IgD-negative memory B cell (primary cell): ENCODE data around the gene ARHGEF28. TPM values are rescaled to one million over a fixed set of nuclear protein-coding genes. Genes with fewer than 3 reads are reported as not detected.

Source experiments
- H3K27ac Mint-ChIP-seq, 3 donors: one replicate each; pipeline ENCODE4 v1.8.0; 2020 to 2022; ENCODE audit warnings: mild to moderate bottlenecking in 3 of 3, mixed read lengths in 3 of 3, moderate library complexity in 1 of 3
- H3K27me3 Mint-ChIP-seq: one replicate; pipeline ENCODE4 v1.8.0; 2021; ENCODE audit warnings: mixed read lengths
- H3K36me3 Mint-ChIP-seq: one replicate; pipeline ENCODE4 v1.8.0; 2020; ENCODE audit warnings: mild to moderate bottlenecking, mixed read lengths
- H3K4me1 Mint-ChIP-seq, 3 donors: one replicate each; pipeline ENCODE4 v1.8.0; 2020 to 2022; ENCODE audit warnings: mixed read lengths in 3 of 3, mild to moderate bottlenecking in 1 of 3
- H3K4me3 Mint-ChIP-seq, 4 donors: one replicate each; pipeline ENCODE4 v1.8.0; 2020 to 2022; ENCODE audit warnings: mild to moderate bottlenecking in 4 of 4, mixed read lengths in 4 of 4, moderate library complexity in 3 of 4
- H3K9me3 Mint-ChIP-seq, 3 donors: one replicate each; pipeline ENCODE4 v1.8.0; 2020 to 2021; ENCODE audit warnings: mixed read lengths in 3 of 3, mild to moderate bottlenecking in 1 of 3
- polyA plus RNA-seq: library from polyadenylated mRNA; unstranded; fragments of 300-500 nt; fragmentation: Illumina TruSeq; gene quantifications from one replicate; pipeline ENCODE4 v1.2.3, GENCODE V29; 2021

Gene ARHGEF28
- polyA plus RNA-seq, 1 donor from 2014 or later = not detected

DNA sequence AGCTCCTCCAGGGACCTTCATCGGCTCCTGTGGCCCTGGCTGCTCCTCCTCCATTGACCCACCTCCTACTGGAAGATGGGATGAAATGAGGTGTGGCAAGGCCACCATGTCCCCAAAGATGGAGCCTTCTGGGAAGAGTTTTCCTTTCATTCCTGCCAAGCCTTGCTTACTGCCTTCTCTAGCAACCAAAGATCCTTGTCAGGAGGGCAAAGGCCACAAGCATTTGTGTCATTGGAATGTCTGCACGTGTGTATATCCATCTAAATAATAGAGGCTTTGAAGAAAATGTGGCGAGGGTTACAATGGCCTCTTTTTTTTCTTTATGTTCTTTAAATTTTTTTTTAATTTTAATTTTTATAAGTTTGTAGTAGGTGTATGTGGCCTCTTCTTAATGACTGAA is 313.6 kb downstream of the ARHGEF28 start:
- Mint-ChIP-seq H3K4me3 (no peak overlapping the region), H3K4me1 (no peaks in the 10 kb centered on the region), H3K27ac (no peak overlapping the region), H3K36me3 (no peaks in the 10 kb centered on the region), H3K9me3 (peaks cover 0 to 15% (median 5%) of the 10 kb centered on the region in 3 donors), H3K27me3 (peaks cover 3% of the 10 kb centered on the region)

DNA sequence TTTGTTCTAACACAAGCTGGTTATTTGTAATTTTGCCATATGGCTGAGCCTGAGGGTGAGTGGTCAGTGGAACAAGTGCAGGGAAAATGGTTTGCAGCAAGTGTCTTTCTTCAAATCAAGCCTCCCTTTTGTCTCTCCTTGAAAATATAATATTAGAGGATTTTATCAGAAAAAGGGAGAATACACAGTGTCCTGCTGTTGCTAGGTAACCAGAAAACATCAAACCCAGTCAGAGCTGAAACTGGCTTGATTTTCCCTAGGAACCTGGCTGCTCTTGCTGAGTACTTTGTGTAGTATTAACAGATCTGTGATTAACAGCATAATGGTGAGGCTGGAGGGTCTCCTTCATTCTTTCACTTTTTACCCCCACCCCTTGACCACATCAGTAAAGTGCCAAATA is 314.0 kb downstream of the ARHGEF28 start:
- H3K36me3 Mint-ChIP-seq = no peaks in the 10 kb centered on the region
- H3K4me1 Mint-ChIP-seq = no peaks in the 10 kb centered on the region
- H3K9me3 Mint-ChIP-seq = peaks cover 0 to 17% (median 5%) of the 10 kb centered on the region in 3 donors
- peaks cover 3% of the 10 kb centered on the region for H3K27me3 Mint-ChIP-seq
- no peak overlapping the region for H3K4me3 Mint-ChIP-seq
- no peak overlapping the region for H3K27ac Mint-ChIP-seq

DNA sequence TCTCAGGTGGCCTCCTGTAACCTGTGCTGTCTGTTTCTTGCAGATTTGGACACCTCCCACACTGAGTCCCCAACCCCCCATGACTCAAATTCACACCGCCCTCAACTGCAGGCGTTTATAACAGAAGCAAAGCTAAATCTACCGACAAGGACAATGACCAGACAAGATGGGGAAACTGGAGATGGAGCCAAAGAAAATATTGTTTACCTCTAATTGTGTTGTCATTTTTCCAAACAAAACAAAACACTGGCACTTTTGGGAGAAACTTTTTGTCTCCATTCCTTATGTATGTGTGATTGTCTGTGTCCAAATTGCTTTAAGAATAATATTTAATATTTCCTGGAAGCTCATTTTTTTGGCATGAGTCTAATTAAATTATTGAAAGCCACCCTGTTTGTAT is 314.8 kb downstream of the ARHGEF28 start:
- H3K9me3 Mint-ChIP-seq = peaks cover 0 to 17% (median 5%) of the 10 kb centered on the region in 3 donors
- no peak overlapping the region for H3K27ac Mint-ChIP-seq
- H3K4me3 Mint-ChIP-seq = no peak overlapping the region
- H3K4me1 Mint-ChIP-seq = no peaks in the 10 kb centered on the region
- peaks cover 3% of the 10 kb centered on the region for H3K27me3 Mint-ChIP-seq
- H3K36me3 Mint-ChIP-seq = peaks cover 2% of the 10 kb centered on the region

DNA sequence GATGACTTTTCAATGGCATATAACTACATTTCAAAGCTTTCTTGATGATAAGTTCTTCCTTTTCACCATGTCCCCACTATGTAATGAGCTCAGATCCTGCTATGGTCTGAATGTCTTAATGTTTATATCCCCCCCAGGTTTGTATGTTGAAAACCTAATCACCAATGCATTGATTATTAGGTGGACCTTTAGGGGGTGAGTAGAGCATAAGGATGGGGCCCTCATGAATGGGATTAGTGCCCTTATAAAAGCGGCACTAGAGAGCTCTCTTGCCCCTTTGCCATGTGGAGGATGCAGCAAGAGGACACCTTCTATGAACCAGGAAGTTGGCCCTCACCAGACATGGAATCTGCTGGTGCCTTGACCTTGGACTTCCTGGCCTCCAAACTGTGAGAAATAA is 316.8 kb downstream of the ARHGEF28 start:
- no peak overlapping the region for H3K4me3 Mint-ChIP-seq
- H3K4me1 Mint-ChIP-seq = no peaks in the 10 kb centered on the region
- peaks cover 2% of the 10 kb centered on the region for H3K36me3 Mint-ChIP-seq
- H3K9me3 Mint-ChIP-seq = peaks cover 0 to 17% (median 5%) of the 10 kb centered on the region in 3 donors
- no peak overlapping the region for H3K27ac Mint-ChIP-seq
- peaks cover 1% of the 10 kb centered on the region for H3K27me3 Mint-ChIP-seq

DNA sequence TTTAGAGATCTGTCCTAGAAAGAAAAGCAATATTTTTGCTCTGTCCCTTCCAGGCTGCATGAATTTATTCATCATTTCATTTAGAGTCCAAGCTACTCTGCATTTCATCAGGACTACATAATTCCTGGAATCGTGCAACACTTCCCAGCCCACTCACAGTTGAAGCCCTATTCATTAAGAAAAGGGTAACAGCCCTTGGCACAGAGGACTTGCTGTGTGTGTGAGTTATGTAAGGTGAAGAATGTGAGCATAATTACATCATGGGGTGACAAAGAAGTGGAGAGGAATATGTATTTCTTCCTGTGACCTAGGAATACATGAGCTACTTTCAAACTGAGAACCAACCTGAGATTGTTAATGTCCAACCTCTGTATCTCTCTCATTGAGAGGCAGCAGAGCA is 317.4 kb downstream of the ARHGEF28 start:
- H3K27me3 Mint-ChIP-seq = peaks cover 1% of the 10 kb centered on the region
- H3K4me1 Mint-ChIP-seq = no peaks in the 10 kb centered on the region
- peaks cover 0 to 17% (median 5%) of the 10 kb centered on the region in 3 donors for H3K9me3 Mint-ChIP-seq
- no peak overlapping the region for H3K4me3 Mint-ChIP-seq
- H3K27ac Mint-ChIP-seq = no peak overlapping the region
- peaks cover 2% of the 10 kb centered on the region for H3K36me3 Mint-ChIP-seq

DNA sequence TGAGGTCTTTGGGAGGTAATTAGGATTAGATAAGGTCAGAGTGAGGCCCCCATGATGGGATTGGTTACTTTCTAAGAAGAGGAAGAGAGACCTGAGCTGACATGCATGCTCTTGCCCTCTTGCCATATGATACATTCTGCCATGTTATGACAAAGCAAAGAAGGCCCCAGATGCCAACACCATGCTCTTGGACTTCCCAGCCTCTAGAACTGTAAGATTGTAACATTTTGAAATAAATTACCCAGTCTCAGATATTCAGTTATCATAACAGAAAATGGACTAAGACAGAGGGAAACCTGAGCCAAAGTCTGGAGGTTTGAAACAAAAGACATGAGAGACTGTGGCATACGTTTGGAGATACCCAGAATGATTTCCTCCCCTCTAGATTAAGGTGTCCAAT is 318.6 kb downstream of the ARHGEF28 start:
- H3K4me1 Mint-ChIP-seq = no peaks in the 10 kb centered on the region
- H3K4me3 Mint-ChIP-seq = no peak overlapping the region
- peaks cover 2% of the 10 kb centered on the region for H3K36me3 Mint-ChIP-seq
- peaks cover 1% of the 10 kb centered on the region for H3K27me3 Mint-ChIP-seq
- no peak overlapping the region for H3K27ac Mint-ChIP-seq
- H3K9me3 Mint-ChIP-seq = peaks cover 0 to 17% (median 5%) of the 10 kb centered on the region in 3 donors

DNA sequence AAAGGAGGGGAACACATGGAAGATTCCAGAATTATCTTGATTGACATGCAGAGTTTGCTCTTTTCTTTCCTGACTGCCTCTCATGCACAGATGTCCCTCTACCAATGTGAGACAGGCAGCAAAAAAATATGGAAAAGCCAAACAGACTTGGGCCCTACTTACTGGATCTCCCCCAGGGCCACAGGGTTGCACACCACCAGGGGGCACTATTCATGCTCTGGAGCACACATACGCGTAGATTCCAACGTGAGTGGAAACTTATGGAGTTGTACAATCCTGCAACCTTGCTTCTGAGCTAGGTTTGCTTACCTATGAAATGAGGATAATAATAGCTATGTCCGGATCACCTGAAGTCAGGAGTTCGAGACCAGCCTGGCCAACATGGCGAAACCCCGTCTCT is 319.5 kb downstream of the ARHGEF28 start:
- Mint-ChIP-seq H3K4me1 (no peaks in the 10 kb centered on the region), H3K4me3 (no peak overlapping the region), H3K9me3 (peaks cover 0 to 17% (median 5%) of the 10 kb centered on the region in 3 donors), H3K27me3 (peaks cover 1% of the 10 kb centered on the region), H3K36me3 (peaks cover 2% of the 10 kb centered on the region), H3K27ac (no peak overlapping the region)

DNA sequence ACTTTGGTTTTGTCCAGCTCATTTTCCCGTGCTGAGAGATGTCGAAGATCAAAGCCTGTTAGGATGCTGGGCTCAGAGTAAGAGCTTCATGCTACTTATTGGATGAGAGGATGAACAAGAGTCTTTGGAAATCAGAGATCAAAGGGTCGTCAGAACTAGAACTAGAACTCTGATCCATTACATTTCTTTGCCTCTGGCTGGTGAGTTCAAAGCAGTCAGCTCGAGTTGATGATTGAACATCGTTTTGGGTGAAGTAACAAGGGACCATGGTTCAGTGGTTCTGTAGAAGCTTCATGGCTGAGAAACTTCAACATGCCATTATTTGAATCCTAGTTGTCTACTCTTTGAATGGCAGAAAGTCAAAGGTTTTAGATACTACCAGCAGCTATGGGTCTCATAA is 320.3 kb downstream of the ARHGEF28 start:
- Mint-ChIP-seq H3K27me3 (peaks cover 1% of the 10 kb centered on the region), H3K4me3 (no peak overlapping the region), H3K36me3 (peaks cover 2% of the 10 kb centered on the region), H3K27ac (no peak overlapping the region), H3K9me3 (peaks cover 0 to 17% (median 5%) of the 10 kb centered on the region in 3 donors), H3K4me1 (no peaks in the 10 kb centered on the region)

DNA sequence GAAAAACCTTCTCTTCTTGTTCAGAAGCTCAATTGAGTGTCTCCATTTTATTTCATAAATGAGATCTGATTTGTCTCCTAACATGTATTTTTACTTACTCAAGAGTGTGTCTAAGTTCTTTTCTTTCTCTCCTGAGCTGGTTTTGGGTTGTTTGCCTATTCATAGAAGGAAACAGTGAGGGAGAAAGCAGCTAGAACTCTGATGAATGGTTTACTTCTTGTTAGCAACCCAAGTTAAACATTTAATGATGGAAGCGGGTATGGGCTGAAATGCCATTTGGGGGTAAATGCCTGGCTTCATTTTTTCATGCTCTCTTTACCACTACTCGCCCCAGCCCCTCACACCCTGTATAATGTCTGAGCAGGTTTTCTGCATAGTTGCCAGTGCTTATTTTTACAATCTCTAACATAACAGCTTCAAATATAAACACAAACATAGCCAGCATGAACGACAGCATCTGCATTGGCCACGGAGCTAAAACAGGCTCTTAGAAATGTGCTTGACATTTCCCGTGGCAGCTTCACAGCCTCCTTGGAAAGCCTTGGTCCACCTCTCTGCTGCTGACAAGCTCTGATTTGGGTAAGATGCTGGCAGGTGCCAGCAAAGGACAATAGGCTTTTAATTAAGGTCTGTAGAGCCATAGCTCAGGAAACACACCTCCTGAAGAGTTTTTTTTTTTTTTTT is 321.1 kb downstream of the ARHGEF28 start:
- peaks cover 2% of the 10 kb centered on the region for H3K36me3 Mint-ChIP-seq
- H3K4me1 Mint-ChIP-seq = no peaks in the 10 kb centered on the region
- peaks cover 0 to 17% (median 5%) of the 10 kb centered on the region in 3 donors for H3K9me3 Mint-ChIP-seq
- H3K27ac Mint-ChIP-seq = no peak overlapping the region
- peaks cover 1% of the 10 kb centered on the region for H3K27me3 Mint-ChIP-seq
- H3K4me3 Mint-ChIP-seq = no peak overlapping the region

DNA sequence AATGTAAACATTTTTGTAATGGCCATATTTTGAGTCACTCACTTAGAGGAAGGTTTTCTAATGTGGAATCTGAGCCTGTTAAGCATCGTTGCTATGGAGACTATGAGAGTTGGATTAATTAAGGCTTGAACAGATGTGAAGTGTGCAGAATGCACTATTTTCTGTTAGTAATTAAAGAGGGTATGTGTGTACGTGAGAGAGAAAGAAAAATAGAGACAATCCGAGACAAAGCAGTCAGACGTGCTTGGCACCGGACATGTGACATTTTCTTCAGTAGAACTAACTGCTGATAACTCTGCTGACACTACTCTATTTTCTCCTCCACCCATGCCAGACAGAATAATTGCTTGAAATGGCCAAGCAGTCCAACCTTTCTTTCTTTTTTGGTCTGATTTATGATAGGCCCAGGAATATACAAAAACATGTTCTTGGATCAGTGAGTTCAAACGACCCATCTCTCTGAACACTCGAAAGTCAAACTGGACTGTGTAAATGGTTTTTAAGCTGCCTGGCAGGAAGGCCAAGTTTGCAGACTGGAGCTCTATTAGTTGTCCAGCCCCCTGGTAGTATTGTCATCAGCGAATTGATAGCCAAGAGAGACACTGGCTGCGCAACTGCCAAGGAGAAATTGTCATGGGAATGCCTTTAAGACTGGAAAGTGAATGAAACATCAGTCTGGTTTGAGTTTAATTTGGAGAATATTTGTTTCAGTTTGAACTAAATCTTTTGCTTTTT is 322.1 kb downstream of the ARHGEF28 start:
- H3K27ac Mint-ChIP-seq = no peak overlapping the region
- peaks cover 0 to 11% (median 0%) of the 10 kb centered on the region in 3 donors for H3K9me3 Mint-ChIP-seq
- H3K4me3 Mint-ChIP-seq = no peak overlapping the region
- H3K4me1 Mint-ChIP-seq = no peaks in the 10 kb centered on the region
- H3K36me3 Mint-ChIP-seq = peaks cover 2% of the 10 kb centered on the region
- H3K27me3 Mint-ChIP-seq = peaks cover 3% of the 10 kb centered on the region

DNA sequence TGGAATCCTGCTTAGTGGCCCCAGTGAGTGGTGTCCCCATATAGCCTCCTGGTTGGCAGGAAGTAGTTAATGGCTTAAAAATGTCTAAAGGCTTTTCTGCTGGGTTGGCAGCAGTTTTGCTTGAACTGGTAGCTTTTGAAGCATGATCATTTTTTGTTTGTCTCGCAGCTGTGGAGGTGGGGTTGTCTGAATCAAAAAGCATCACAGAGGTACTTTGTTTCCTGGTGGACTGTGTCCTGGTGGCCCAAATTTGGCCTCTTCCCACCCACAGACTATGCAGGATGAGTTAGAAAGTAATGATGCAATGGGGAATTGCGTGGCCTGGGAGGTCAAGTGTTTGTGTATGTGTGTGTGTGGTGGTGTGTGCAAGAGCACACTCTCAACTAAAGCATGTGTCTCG is 322.7 kb downstream of the ARHGEF28 start:
- Mint-ChIP-seq H3K9me3 (peaks cover 0 to 8% (median 0%) of the 10 kb centered on the region in 3 donors), H3K4me3 (no peak overlapping the region), H3K27me3 (peaks cover 1% of the 10 kb centered on the region), H3K27ac (no peak overlapping the region), H3K4me1 (no peaks in the 10 kb centered on the region), H3K36me3 (peaks cover 2% of the 10 kb centered on the region)

DNA sequence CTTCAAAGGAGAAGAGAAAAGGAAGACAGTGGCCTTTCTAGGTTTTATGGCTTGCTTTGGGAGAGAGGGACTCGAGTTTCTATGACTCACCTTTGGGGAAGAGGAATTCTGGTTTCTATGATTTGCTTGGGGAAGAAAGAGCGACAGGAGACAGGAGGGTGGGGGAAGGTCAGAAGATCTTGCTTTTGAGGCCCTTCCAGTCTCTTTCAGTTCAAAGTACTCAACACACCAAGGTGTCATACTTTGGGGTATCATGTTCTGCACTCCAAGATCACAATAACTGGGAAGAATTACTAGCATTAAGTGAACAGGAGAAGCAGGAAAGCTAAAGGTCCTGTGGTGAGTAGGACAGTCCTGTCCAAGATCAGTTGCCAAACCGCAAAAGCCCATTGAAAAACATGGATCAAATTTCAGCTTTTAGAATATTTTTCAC is 324.5 kb downstream of the ARHGEF28 start:
- H3K4me1 Mint-ChIP-seq = no peaks in the 10 kb centered on the region
- peaks cover 2% of the 10 kb centered on the region for H3K36me3 Mint-ChIP-seq
- H3K27ac Mint-ChIP-seq = no peak overlapping the region
- peaks cover 1% of the 10 kb centered on the region for H3K27me3 Mint-ChIP-seq
- H3K4me3 Mint-ChIP-seq = no peak overlapping the region
- H3K9me3 Mint-ChIP-seq = no peaks in the 10 kb centered on the region

DNA sequence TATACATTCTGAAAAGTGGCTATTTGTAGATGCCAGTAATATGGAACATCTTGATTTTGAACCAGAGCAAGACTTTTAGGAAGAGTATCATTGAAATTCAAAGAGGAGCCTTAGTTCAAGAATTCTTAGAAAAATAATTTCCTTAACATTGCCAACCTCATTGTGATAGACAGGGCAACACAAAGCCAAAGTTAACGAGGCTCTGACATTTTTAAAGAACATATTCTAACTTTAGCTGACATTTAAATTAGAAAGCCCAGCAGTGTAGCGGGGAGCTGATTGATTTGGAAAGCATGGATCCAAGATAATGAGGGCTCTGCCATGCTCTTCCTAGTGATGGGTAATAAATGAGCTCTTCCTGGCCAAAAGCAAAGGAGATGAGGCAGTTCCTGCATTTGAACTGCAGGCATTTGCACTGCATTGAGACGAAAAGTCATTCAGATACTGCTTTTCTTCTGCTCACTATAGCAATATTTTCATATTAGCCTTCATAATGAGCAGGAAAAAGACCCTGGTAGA is 325.0 kb downstream of the ARHGEF28 start:
- no peaks in the 10 kb centered on the region for H3K36me3 Mint-ChIP-seq
- H3K4me3 Mint-ChIP-seq = no peak overlapping the region
- H3K4me1 Mint-ChIP-seq = no peaks in the 10 kb centered on the region
- peaks cover 1% of the 10 kb centered on the region for H3K27me3 Mint-ChIP-seq
- H3K9me3 Mint-ChIP-seq = no peaks in the 10 kb centered on the region
- H3K27ac Mint-ChIP-seq = no peak overlapping the region

DNA sequence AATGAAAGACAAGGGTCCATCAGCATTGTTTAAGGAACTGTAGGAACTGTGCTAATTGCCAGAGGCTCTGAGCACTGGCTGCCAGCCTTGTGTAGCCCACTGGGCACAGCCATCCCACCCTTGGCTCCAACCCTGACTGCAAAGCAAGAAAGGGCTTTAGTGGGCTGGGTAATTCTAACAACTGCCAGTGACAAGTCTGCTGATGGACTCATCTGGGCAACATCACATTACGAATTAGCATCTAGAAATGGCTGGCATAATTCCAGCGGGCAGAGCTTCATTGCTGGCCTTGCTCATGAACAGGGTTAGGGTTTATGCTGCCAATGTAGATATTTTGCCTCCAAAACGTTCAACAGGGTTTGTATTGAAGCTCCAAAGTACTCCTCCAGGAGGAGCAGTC is 326.9 kb downstream of the ARHGEF28 start:
- Mint-ChIP-seq H3K36me3 (no peaks in the 10 kb centered on the region), H3K27ac (no peak overlapping the region), H3K4me1 (no peaks in the 10 kb centered on the region), H3K4me3 (no peak overlapping the region), H3K27me3 (peaks cover 1% of the 10 kb centered on the region), H3K9me3 (no peaks in the 10 kb centered on the region)

DNA sequence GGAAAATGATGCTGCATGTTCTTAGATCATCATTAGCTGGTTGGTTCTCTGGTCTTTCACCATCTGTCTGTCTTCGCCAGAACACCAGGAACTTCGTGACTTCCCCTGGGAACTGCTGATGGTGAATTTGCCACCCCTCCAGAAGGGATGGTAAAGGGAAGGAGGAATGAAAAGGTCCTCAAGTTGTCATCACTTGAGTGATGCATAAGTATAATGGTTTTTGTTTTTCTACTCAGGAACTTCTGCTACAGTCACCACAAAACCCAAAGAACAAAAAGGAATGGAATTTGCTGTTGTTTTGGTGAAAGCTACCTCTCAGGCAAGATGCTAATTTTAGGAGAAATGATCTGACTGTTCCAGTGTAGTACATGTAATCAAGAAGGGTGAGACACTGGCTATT is 328.4 kb downstream of the ARHGEF28 start:
- peaks cover 0 to 2% (median 0%) of the 10 kb centered on the region in 3 donors for H3K9me3 Mint-ChIP-seq
- peaks cover 0 to 1% (median 1%) of the 10 kb centered on the region in 3 donors for H3K4me1 Mint-ChIP-seq
- peaks cover 1% of the 10 kb centered on the region for H3K27me3 Mint-ChIP-seq
- H3K36me3 Mint-ChIP-seq = no peaks in the 10 kb centered on the region
- H3K4me3 Mint-ChIP-seq = no peak overlapping the region
- H3K27ac Mint-ChIP-seq = no peak overlapping the region
